ENCODE results near the gene CCDC7.

GRCh38 chr10:32433542-32433941 lies 12.4 kb upstream of the CCDC7 start:
- TF ChIP-seq CTCF (IDR thresholded peaks at IDR 0.05) (no peak), POLR2A (IDR thresholded peaks at IDR 0.05) (no peak)

All from prostate gland (tissue), 2 donors.